GM20000 (cell line): ENCODE measurements around the gene DUSP8.

Experiments
- DNase-seq: peaks from one replicate; pipeline ENCODE4 v3.0.0; 2012; ENCODE audit warnings: low spot score
- CTCF ChIP-seq: IDR thresholded peaks from 2 replicates; pipeline ENCODE4 v1.5.1; 2012; ENCODE audit warnings: mild to moderate bottlenecking, control low read depth; ENCODE audit errors: extremely low read depth, missing control alignments

Gene DUSP8

GRCh38 chr11:1534171-1534570 lies 37.9 kb downstream of the DUSP8 start:
- TF ChIP-seq CTCF: no peak
- no peak for DNase-seq

- no peak for DNase-seq
- TF ChIP-seq CTCF: no peak
Measured at GRCh38 chr11:1533342-1533725, 38.7 kb downstream of the DUSP8 start.

GRCh38 chr11:1532606-1533341 lies 39.3 kb downstream of the DUSP8 start:
- no peak for DNase-seq
- TF ChIP-seq CTCF: no peak

GRCh38 chr11:1532014-1532586 lies 40.0 kb downstream of the DUSP8 start:
- TF ChIP-seq CTCF: no peak
- DNase-seq: no peak

GRCh38 chr11:1531449-1532013 lies 40.5 kb downstream of the DUSP8 start:
- no peak for TF ChIP-seq CTCF
- DNase-seq: no peak

- no peak for DNase-seq
Measured at GRCh38 chr11:1530686-1531448, 41.2 kb downstream of the DUSP8 start.

More at GRCh38 chr11:1530686-1531448, 41.2 kb downstream of the DUSP8 start:
- TF ChIP-seq CTCF: no peak
